Endodermal cell (in vitro differentiated cells): Measurements from ENCODE around the gene KIAA1671. TPM values are rescaled to one million over a fixed set of nuclear protein-coding genes. Genes with fewer than 3 reads are reported as not detected.

Experiments used
- DNase-seq: peaks from one replicate; pipeline ENCODE4 v3.0.0-alpha.2; 2017
- H3K27ac ChIP-seq: 2 replicates; pipeline ENCODE4 v1.5.1; 2013; ENCODE audit warnings: mild to moderate bottlenecking, low read depth, low read length, moderate library complexity
- H3K27me3 ChIP-seq: 2 replicates; pipeline ENCODE4 v1.6.1; 2013; ENCODE audit warnings: mild to moderate bottlenecking, low read length, moderate library complexity; ENCODE audit not compliant: insufficient read depth, control insufficient read depth, poor library complexity, severe bottlenecking
- H3K36me3 ChIP-seq: 2 replicates; pipeline ENCODE4 v1.7.0; 2013; ENCODE audit warnings: mild to moderate bottlenecking, low read length, moderate library complexity; ENCODE audit not compliant: control insufficient read depth, insufficient read depth
- H3K4me1 ChIP-seq: one replicate; pipeline ENCODE4 v1.7.0; 2013; ENCODE audit warnings: low read length; ENCODE audit not compliant: control insufficient read depth, insufficient read depth
- H3K4me3 ChIP-seq: 2 replicates; pipeline ENCODE4 v1.5.1; 2013; ENCODE audit warnings: mild to moderate bottlenecking, low read length, moderate library complexity
- H3K9ac ChIP-seq: 2 replicates; pipeline ENCODE4 v1.6.1; 2013; ENCODE audit warnings: mild to moderate bottlenecking, low read length, moderate library complexity; ENCODE audit not compliant: poor library complexity, severe bottlenecking; ENCODE audit errors: extremely low read depth
- H3K9me3 ChIP-seq: 2 replicates; pipeline ENCODE4 v1.6.1; 2013; ENCODE audit warnings: mild to moderate bottlenecking, low read length, moderate library complexity; ENCODE audit not compliant: control insufficient read depth
- H3K27ac Mint-ChIP-seq: 2 replicates; pipeline ENCODE4 v1.8.0; 2020; ENCODE audit warnings: mixed read lengths
- H3K27me3 Mint-ChIP-seq: 2 replicates; pipeline ENCODE4 v1.8.0; 2021; ENCODE audit warnings: mild to moderate bottlenecking, mixed read lengths; ENCODE audit not compliant: insufficient read depth
- H3K36me3 Mint-ChIP-seq: 2 replicates; pipeline ENCODE4 v1.8.0; 2020; ENCODE audit warnings: low read depth, mixed read lengths
- H3K4me1 Mint-ChIP-seq: 2 replicates; pipeline ENCODE4 v1.8.0; 2020; ENCODE audit warnings: mixed read lengths
- H3K4me3 Mint-ChIP-seq: 2 replicates; pipeline ENCODE4 v1.8.0; 2020; ENCODE audit warnings: mild to moderate bottlenecking, moderate library complexity, mixed read lengths
- H3K9me3 Mint-ChIP-seq: 2 replicates; pipeline ENCODE4 v1.8.0; 2020; ENCODE audit warnings: mild to moderate bottlenecking, mixed read lengths
- CTCF ChIP-seq: fragments of 200-600 bp; sonication (generic); conservative IDR thresholded peaks from 2 replicates; pipeline ENCODE4 v1.5.0; 2021; ENCODE audit warnings: antibody characterized with exemption, mild to moderate bottlenecking
- WGBS, 2 experiments: methylation state at CpG; one replicate each; pipeline versions ENCODE4 v1.1.5 to v1.1.7; 2013; ENCODE audit warnings: missing lambda C conversion rate in 2 of 2, mixed read lengths in 1 of 2; ENCODE audit not compliant: insufficient coverage in 1 of 2, insufficient read length in 1 of 2; 5-methylcytosine and 5-hydroxymethylcytosine counted together
- total RNA-seq, 2 donors: library from RNA; stranded (reverse); fragmentation: NEBNext Ultra II Directional in 1 of 2; extraction: Animal tissue kit (Norgen Biotek cat#: 25700) in 1 of 2; gene quantifications; 2 replicates in 1 of 2; 3 replicates in 1 of 2; pipeline ENCODE4 v1.2.1, GENCODE V29; 2021

Gene KIAA1671
- total RNA-seq, 2 donors from 2014 or later, result 38.8 to 43.7 TPM

- H3K4me1 ChIP-seq, result peaks cover 3% of the 10 kb centered on the region
- H3K9me3 Mint-ChIP-seq, result no peaks in the 10 kb centered on the region
- H3K4me1 Mint-ChIP-seq, result peaks cover 34% of the 10 kb centered on the region
- H3K36me3 Mint-ChIP-seq, result peaks cover 6% of the 10 kb centered on the region
- H3K27ac ChIP-seq, result no peak overlapping the region
- no peak for TF ChIP-seq CTCF
- no peaks in the 10 kb centered on the region for H3K27me3 ChIP-seq
- H3K4me3 Mint-ChIP-seq, result no peak overlapping the region
- peaks cover 4% of the 10 kb centered on the region for H3K36me3 ChIP-seq
- no peak overlapping the region for H3K27ac Mint-ChIP-seq
- no peaks in the 10 kb centered on the region for H3K9me3 ChIP-seq
- H3K27me3 Mint-ChIP-seq, result no peaks in the 10 kb centered on the region
- WGBS, 2 experiments, result 97 to 100% methylated on average over 1 of the region's 1 CpG
- DNase-seq, result no peak
- H3K4me3 ChIP-seq, result no peak overlapping the region
- H3K9ac ChIP-seq, result no peak overlapping the region
Observed at GRCh38 chr22:24984122-24984521, 31.6 kb downstream of the KIAA1671 start.

GRCh38 chr22:24985826-24986214 lies 33.3 kb downstream of the KIAA1671 start:
- no peak for DNase-seq
- no peak for TF ChIP-seq CTCF
- H3K27me3 Mint-ChIP-seq, result no peaks in the 10 kb centered on the region
- no peaks in the 10 kb centered on the region for H3K27me3 ChIP-seq
- no peak overlapping the region for H3K9ac ChIP-seq
- H3K27ac Mint-ChIP-seq, result peak overlapping the region; percentile 66
- peaks cover 8% of the 10 kb centered on the region for H3K36me3 ChIP-seq
- H3K4me1 Mint-ChIP-seq, result peaks cover 37% of the 10 kb centered on the region
- H3K4me1 ChIP-seq, result peaks cover 3% of the 10 kb centered on the region
- H3K4me3 ChIP-seq, result no peak overlapping the region
- H3K27ac ChIP-seq, result no peak overlapping the region
- WGBS, 2 experiments, result 77 to 88% methylated on average over 2 to 9 of the region's 9 CpGs
- H3K36me3 Mint-ChIP-seq, result peaks cover 8% of the 10 kb centered on the region
- H3K9me3 ChIP-seq, result no peaks in the 10 kb centered on the region
- H3K9me3 Mint-ChIP-seq, result no peaks in the 10 kb centered on the region
- no peak overlapping the region for H3K4me3 Mint-ChIP-seq

GRCh38 chr22:24986816-24987215 lies 34.3 kb downstream of the KIAA1671 start:
- DNase-seq, result no peak
- H3K27ac ChIP-seq, result no peak overlapping the region
- Mint-ChIP-seq H3K36me3 (peaks cover 8% of the 10 kb centered on the region), H3K4me1 (peaks cover 34% of the 10 kb centered on the region), H3K9me3 (no peaks in the 10 kb centered on the region), H3K4me3 (no peak overlapping the region), H3K27me3 (no peaks in the 10 kb centered on the region), H3K27ac (no peak overlapping the region)
- no peak overlapping the region for H3K4me3 ChIP-seq
- H3K4me1 ChIP-seq, result peaks cover 3% of the 10 kb centered on the region
- no peak overlapping the region for H3K9ac ChIP-seq
- H3K36me3 ChIP-seq, result peaks cover 8% of the 10 kb centered on the region
- TF ChIP-seq CTCF, result no peak
- no peaks in the 10 kb centered on the region for H3K27me3 ChIP-seq
- WGBS, 2 experiments, result 80 to 92% methylated on average over 1 to 3 of the region's 4 CpGs
- H3K9me3 ChIP-seq, result no peaks in the 10 kb centered on the region
